ENCODE data around the gene TNPO2. TPM values are rescaled to one million over a fixed set of nuclear protein-coding genes. Genes with fewer than 3 reads are reported as not detected.

TNPO2 gene
- total RNA-seq, 1 donor from 2014 or later, result 85.7 TPM

- TF ChIP-seq POLR2AphosphoS5 (IDR thresholded peaks at IDR 0.05; ENCODE audit: insufficient read depth in 1 of 2, low read depth in 1 of 2) (no peak), CTCF (IDR thresholded peaks at IDR 0.05) (peak; percentile 61 to 69 (median 65))
- no peak for DNase-seq (ENCODE audit: extremely low spot score in 2 of 2)
Observed at GRCh38 chr19:12676384-12676792, 47.3 kb downstream of the TNPO2 start.

GRCh38 chr19:12675940-12676339 lies 47.8 kb downstream of the TNPO2 start:
- Histone ChIP-seq H3K27me3 (no peaks in the 10 kb centered on the region), H3K36me3 (peaks cover 0 to 71% of the 10 kb centered on the region in 2 donors), H3K4me3 (no peak overlapping the region), H3K4me1 (peaks cover 26% of the 10 kb centered on the region), H3K9me3 (no peaks in the 10 kb centered on the region), H3K27ac (no peak overlapping the region)
- no peak for TF ChIP-seq CTCF (IDR thresholded peaks at IDR 0.05)
- TF ChIP-seq POLR2AphosphoS5 (IDR thresholded peaks at IDR 0.05; ENCODE audit: insufficient read depth in 1 of 2, low read depth in 1 of 2), result no peak
- TF ChIP-seq POLR2A (IDR thresholded peaks at IDR 0.05), result no peak
- no peak for DNase-seq (ENCODE audit: extremely low spot score in 2 of 2)
- intact Hi-C loops (cut with DNase I), result loop anchor here (2.0 kb wide), 1 partner anchor 49 kb away; no protein-coding TSS in a partner anchor

More at GRCh38 chr19:12676384-12676792, 47.3 kb downstream of the TNPO2 start:
- H3K9me3 ChIP-seq, result no peaks in the 10 kb centered on the region
- H3K27ac ChIP-seq, result no peak overlapping the region
- H3K27me3 ChIP-seq, result no peaks in the 10 kb centered on the region
- intact Hi-C loops (cut with DNase I), result loop anchor here (2.0 kb wide), 1 partner anchor 50 kb away; no protein-coding TSS in a partner anchor
- peaks cover 24% of the 10 kb centered on the region for H3K4me1 ChIP-seq
- no peak overlapping the region for H3K4me3 ChIP-seq
- H3K36me3 ChIP-seq, result peaks cover 0 to 71% of the 10 kb centered on the region in 2 donors

DNA sequence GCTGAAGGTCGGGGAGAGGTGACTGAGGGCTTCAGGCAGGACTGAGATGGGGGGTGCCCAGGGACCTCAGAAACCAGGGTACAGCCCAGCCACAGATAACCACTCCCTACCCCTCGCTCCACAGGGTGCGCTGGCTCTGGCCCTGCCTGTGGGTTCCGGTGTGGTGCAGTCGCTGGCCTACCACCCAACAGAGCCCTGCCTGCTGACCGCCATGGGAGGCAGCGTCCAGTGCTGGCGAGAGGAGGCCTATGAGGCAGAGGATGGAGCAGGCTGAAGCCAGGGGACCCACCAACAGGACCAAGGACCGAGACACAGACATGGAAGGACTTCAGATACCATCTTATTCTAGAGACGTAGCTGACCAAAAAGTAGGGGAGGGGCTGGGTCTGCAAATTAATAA lies 48.3 kb downstream of the TNPO2 start:
- H3K27ac ChIP-seq, result no peak overlapping the region
- H3K36me3 ChIP-seq, result peaks cover 0 to 71% of the 10 kb centered on the region in 2 donors
- TF ChIP-seq POLR2A (IDR thresholded peaks at IDR 0.05) (no peak), CTCF (IDR thresholded peaks at IDR 0.05) (no peak), POLR2AphosphoS5 (IDR thresholded peaks at IDR 0.05; ENCODE audit: insufficient read depth in 1 of 2, low read depth in 1 of 2) (no peak)
- H3K4me3 ChIP-seq, result no peak overlapping the region
- no peaks in the 10 kb centered on the region for H3K9me3 ChIP-seq
- H3K4me1 ChIP-seq, result peaks cover 26% of the 10 kb centered on the region
- no peak for DNase-seq (ENCODE audit: extremely low spot score in 2 of 2)
- H3K27me3 ChIP-seq, result no peaks in the 10 kb centered on the region
- intact Hi-C loops (cut with DNase I), result no loop called here

GRCh38 chr19:12672744-12673143 lies 51.0 kb downstream of the TNPO2 start:
- no peak for DNase-seq (ENCODE audit: extremely low spot score in 2 of 2)
- H3K9me3 ChIP-seq, result no peaks in the 10 kb centered on the region
- no peak overlapping the region for H3K27ac ChIP-seq
- H3K4me1 ChIP-seq, result peaks cover 38% of the 10 kb centered on the region
- intact Hi-C loops (cut with DNase I), result no loop called here
- H3K36me3 ChIP-seq, result peaks cover 0 to 49% of the 10 kb centered on the region in 2 donors
- no peak overlapping the region for H3K4me3 ChIP-seq
- H3K27me3 ChIP-seq, result no peaks in the 10 kb centered on the region
- TF ChIP-seq POLR2AphosphoS5 (IDR thresholded peaks at IDR 0.05; ENCODE audit: insufficient read depth in 1 of 2, low read depth in 1 of 2) (no peak), POLR2A (IDR thresholded peaks at IDR 0.05) (no peak), CTCF (IDR thresholded peaks at IDR 0.05) (no peak)

DNA sequence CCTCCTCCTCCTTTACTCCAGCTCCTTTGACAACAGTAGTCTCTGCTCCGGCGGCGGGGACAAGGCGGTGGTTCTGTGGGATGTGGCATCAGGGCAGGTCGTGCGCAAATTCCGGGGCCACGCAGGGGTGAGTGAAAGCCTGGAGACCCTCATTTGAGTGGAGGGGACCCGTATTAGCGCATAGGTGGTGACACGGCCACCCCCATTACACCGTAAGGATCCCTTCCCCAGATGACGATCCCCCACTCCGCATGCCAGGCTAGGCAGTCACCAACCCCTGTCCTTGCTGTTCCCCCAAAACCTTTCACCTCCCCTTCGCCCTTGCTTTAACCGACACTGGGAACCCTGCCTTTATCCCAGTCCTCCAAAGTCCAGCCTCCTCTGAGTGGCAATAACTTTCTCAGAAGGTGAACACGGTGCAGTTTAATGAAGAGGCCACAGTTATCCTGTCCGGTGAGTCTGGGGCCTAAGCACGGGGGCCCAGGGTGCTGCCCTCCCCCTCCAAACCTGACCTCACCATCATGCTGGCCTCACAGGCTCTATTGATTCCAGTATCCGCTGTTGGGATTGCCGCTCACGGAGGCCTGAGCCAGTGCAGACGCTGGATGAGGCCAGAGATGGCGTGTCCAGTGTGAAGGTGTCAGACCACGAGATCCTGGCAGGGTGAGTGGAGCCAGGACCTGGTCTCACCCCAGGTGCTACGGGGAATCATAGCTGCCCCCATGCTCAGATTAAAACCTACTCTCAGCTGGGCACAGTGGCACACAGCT lies 53.4 kb downstream of the TNPO2 start:
- peak overlapping the region; percentile 96 for H3K27ac ChIP-seq
- intact Hi-C loops (cut with DNase I), result no loop called here

More for the DNA sequence above, 53.4 kb downstream of the TNPO2 start:
- Histone ChIP-seq H3K4me1 (peaks cover 48% of the 10 kb centered on the region), H3K27me3 (no peaks in the 10 kb centered on the region), H3K36me3 (peaks cover 0 to 26% of the 10 kb centered on the region in 2 donors), H3K4me3 (peak overlapping the region; percentile 77 to 83), H3K9me3 (no peaks in the 10 kb centered on the region)
- no peak for DNase-seq (ENCODE audit: extremely low spot score in 2 of 2)
- TF ChIP-seq CTCF (IDR thresholded peaks at IDR 0.05), result no peak
- TF ChIP-seq POLR2AphosphoS5 (IDR thresholded peaks at IDR 0.05; ENCODE audit: insufficient read depth in 1 of 2, low read depth in 1 of 2), result no peak
- no peak for TF ChIP-seq POLR2A (IDR thresholded peaks at IDR 0.05)
